HEK293 (cell line): ENCODE measurements around the gene CCDC57.

Experiments
- INSM2 ChIP-seq: fragments of 450-650 bp; formaldehyde crosslinking; IDR thresholded peaks from 2 replicates; pipeline ENCODE4 v1.5.1; 2016; ENCODE audit warnings: missing biosample characterization, missing genetic modification characterization
- KLF17 ChIP-seq: fragments of 450-650 bp; formaldehyde crosslinking; IDR thresholded peaks from 2 replicates; pipeline ENCODE4 v1.5.1; 2016; ENCODE audit warnings: missing biosample characterization, missing genetic modification characterization
- KLF7 ChIP-seq: fragments of 450-650 bp; formaldehyde crosslinking; IDR thresholded peaks from 2 replicates; pipeline ENCODE4 v1.5.1; 2016; ENCODE audit warnings: missing biosample characterization, missing genetic modification characterization, borderline replicate concordance
- PBX3 ChIP-seq: sonication (generic); formaldehyde crosslinking; IDR thresholded peaks from 2 replicates; pipeline ENCODE4 v1.8.1; 2022; ENCODE audit warnings: mild to moderate bottlenecking, moderate library complexity, missing genetic modification reagents
- TCF7L2 ChIP-seq: IDR thresholded peaks from 2 replicates; pipeline ENCODE4 v1.6.1; 2011; ENCODE audit warnings: low read depth, mild to moderate bottlenecking, inconsistent platforms, low read length, moderate library complexity, borderline replicate concordance
- ZBTB1 ChIP-seq: fragments of 450-650 bp; formaldehyde crosslinking; IDR thresholded peaks from 2 replicates; pipeline ENCODE4 v1.5.1; 2016; ENCODE audit warnings: missing biosample characterization, missing genetic modification characterization
- ZBTB11 ChIP-seq: fragments of 450-650 bp; formaldehyde crosslinking; conservative IDR thresholded peaks from 2 replicates; pipeline ENCODE4 v1.5.1; 2016; ENCODE audit warnings: low read depth, missing biosample characterization, missing genetic modification characterization
- ZBTB7A ChIP-seq: fragments of 450-650 bp; formaldehyde crosslinking; IDR thresholded peaks from 2 replicates; pipeline ENCODE4 v1.5.1; 2016; ENCODE audit warnings: low read depth, missing biosample characterization, missing genetic modification characterization
- ZNF114 ChIP-seq: fragments of 450-650 bp; formaldehyde crosslinking; IDR thresholded peaks from 2 replicates; pipeline ENCODE4 v1.5.0; 2017; ENCODE audit warnings: missing biosample characterization, missing genetic modification characterization
- ZNF138 ChIP-seq: fragments of 450-650 bp; formaldehyde crosslinking; IDR thresholded peaks from 2 replicates; pipeline ENCODE4 v1.5.1; 2016; ENCODE audit warnings: missing biosample characterization, missing genetic modification characterization, borderline replicate concordance
- ZNF211 ChIP-seq: fragments of 450-650 bp; formaldehyde crosslinking; IDR thresholded peaks from 2 replicates; pipeline ENCODE4 v1.5.1; 2016; ENCODE audit warnings: low read depth, missing biosample characterization, missing genetic modification characterization
- ZNF341 ChIP-seq: fragments of 450-650 bp; formaldehyde crosslinking; IDR thresholded peaks from 2 replicates; pipeline ENCODE4; 2016; ENCODE audit warnings: low read depth, missing biosample characterization, missing genetic modification characterization
- ZNF362 ChIP-seq: fragments of 450-650 bp; formaldehyde crosslinking; IDR thresholded peaks from 2 replicates; pipeline ENCODE4 v1.5.1; 2016; ENCODE audit warnings: missing biosample characterization, missing genetic modification characterization
- ZNF449 ChIP-seq: fragments of 450-650 bp; formaldehyde crosslinking; IDR thresholded peaks from 2 replicates; pipeline ENCODE4 v1.5.1; 2017; ENCODE audit warnings: missing biosample characterization, mild to moderate bottlenecking, missing genetic modification characterization, moderate library complexity
- ZNF544 ChIP-seq: fragments of 450-650 bp; formaldehyde crosslinking; IDR thresholded peaks from 2 replicates; pipeline ENCODE4 v1.5.0; 2017; ENCODE audit warnings: missing biosample characterization, missing genetic modification characterization
- ZNF548 ChIP-seq: fragments of 450-650 bp; formaldehyde crosslinking; IDR thresholded peaks from 2 replicates; pipeline ENCODE4 v1.5.1; 2016; ENCODE audit warnings: missing biosample characterization, missing genetic modification characterization
- ZNF645 ChIP-seq: fragments of 450-650 bp; formaldehyde crosslinking; IDR thresholded peaks from 2 replicates; pipeline ENCODE4; 2016; ENCODE audit warnings: missing biosample characterization, missing genetic modification characterization
- ZNF76 ChIP-seq: fragments of 450-650 bp; formaldehyde crosslinking; IDR thresholded peaks from 2 replicates; pipeline ENCODE4; 2016; ENCODE audit warnings: low read depth, missing biosample characterization, missing genetic modification characterization, borderline replicate concordance
- ZNF776 ChIP-seq: fragments of 450-650 bp; formaldehyde crosslinking; IDR thresholded peaks from 2 replicates; pipeline ENCODE4 v1.5.0; 2017; ENCODE audit warnings: missing biosample characterization, missing genetic modification characterization, borderline replicate concordance
- ZXDB ChIP-seq: fragments of 450-650 bp; formaldehyde crosslinking; IDR thresholded peaks from 2 replicates; pipeline ENCODE4 v1.5.1; 2016; ENCODE audit warnings: missing biosample characterization, missing genetic modification characterization

CCDC57 gene

GRCh38 chr17:82097184-82097918 is 115.3 kb downstream of the CCDC57 start (continued):
- TF ChIP-seq ZNF341 (tag by site-specific recombination) (peak; percentile 37; the same call in 1 of the 2 replicates), PBX3 (no peak; the same call in 1 of the 2 replicates), ZNF776 (tag by site-specific recombination) (no peak), ZBTB7A (0 out of 2 replicates have a peak, but pooled peaks have one; percentile 31), ZNF645 (tag by site-specific recombination) (no peak), ZNF548 (no peak), ZBTB1 (tag by site-specific recombination) (no peak), INSM2 (no peak), ZNF114 (tag by site-specific recombination) (no peak), ZNF449 (tag by site-specific recombination) (0 out of 2 replicates have a peak, but pooled peaks have one; percentile 17), ZNF76 (peak; percentile 37; the same call in 1 of the 2 replicates), KLF17 (peak; percentile 66), TCF7L2 (no peak), ZNF362 (tag by site-specific recombination) (no peak), KLF7 (no peak), ZXDB (no peak), ZNF211 (tag by site-specific recombination) (no peak), ZNF544 (tag by site-specific recombination) (no peak), ZNF138 (no peak), ZBTB11 (tag by site-specific recombination) (no peak)
